ENCODE results near the gene NPTXR. TPM values are rescaled to one million over a fixed set of nuclear protein-coding genes. Genes with fewer than 3 reads are reported as not detected.

NPTXR gene
- total and polyA plus RNA-seq, 4 donors: 0.05 to 0.45 (median 0.16) TPM

GRCh38 chr22:38788846-38789245 is 55.0 kb downstream of the NPTXR start (continued):
- TF ChIP-seq REST (IDR thresholded peaks at IDR 0.05) (no peak), NR2F2 (IDR thresholded peaks at IDR 0.05) (no peak), HNF4A (conservative IDR thresholded peaks at IDR 0.05) (no peak), YY1 (IDR thresholded peaks at IDR 0.05) (no peak), FOXA2 (IDR thresholded peaks at IDR 0.05) (no peak), EGR1 (IDR thresholded peaks at IDR 0.05; ENCODE audit: low read depth in 2 of 2) (no peak), MAX (IDR thresholded peaks at IDR 0.05) (no peak), GABPA (IDR thresholded peaks at IDR 0.05 in 1 of 2, conservative IDR thresholded peaks at IDR 0.05 in 1 of 2) (no peak)

GRCh38 chr22:38788021-38788816 is 55.6 kb downstream of the NPTXR start:
- WGBS: 75% methylated on average over 16 of the region's 16 CpGs
- peak; percentile 35 for TF ChIP-seq YY1 (IDR thresholded peaks at IDR 0.05)
- TF ChIP-seq EGR1 (IDR thresholded peaks at IDR 0.05; ENCODE audit: low read depth in 2 of 2): no peak
- Histone ChIP-seq H3K4me1 (ENCODE audit: control insufficient read depth in 4 of 4, insufficient read depth in 4 of 4, low read length in 3 of 4) (peaks cover 0 to 3% (median 2%) of the 10 kb centered on the region in 4 donors), H3K27ac (ENCODE audit: low read depth in 1 of 2, low read length in 2 of 2) (peak overlapping the region; percentile 26 to 31), H3K9ac (ENCODE audit: low read depth in 1 of 2, low read length in 2 of 2) (no peak overlapping the region), H3K27me3 (ENCODE audit: control insufficient read depth in 4 of 4, insufficient read depth in 4 of 4, low read length in 3 of 4) (no peaks in the 10 kb centered on the region), H3K9me3 (ENCODE audit: control insufficient read depth in 4 of 4, low read length in 3 of 4) (no peaks in the 10 kb centered on the region), H3K36me3 (ENCODE audit: control insufficient read depth in 4 of 4, insufficient read depth in 3 of 4, low read depth in 1 of 4, low read length in 3 of 4) (peaks cover 0 to 8% (median 3%) of the 10 kb centered on the region in 4 donors), H3K4me3 (ENCODE audit: low read depth in 1 of 3, low read length in 3 of 3) (no peak overlapping the region)
- no peak for DNase-seq (ENCODE audit: low spot score)

GRCh38 chr22:38786631-38787030 is 57.2 kb downstream of the NPTXR start:
- Histone ChIP-seq H3K27ac (ENCODE audit: low read depth in 1 of 2, low read length in 2 of 2) (no peak overlapping the region), H3K4me3 (ENCODE audit: low read depth in 1 of 3, low read length in 3 of 3) (no peak overlapping the region), H3K36me3 (ENCODE audit: control insufficient read depth in 4 of 4, insufficient read depth in 3 of 4, low read depth in 1 of 4, low read length in 3 of 4) (peaks cover 0 to 8% (median 4%) of the 10 kb centered on the region in 4 donors), H3K4me1 (ENCODE audit: control insufficient read depth in 4 of 4, insufficient read depth in 4 of 4, low read length in 3 of 4) (no peaks in the 10 kb centered on the region), H3K9me3 (ENCODE audit: control insufficient read depth in 4 of 4, low read length in 3 of 4) (no peaks in the 10 kb centered on the region), H3K9ac (ENCODE audit: low read depth in 1 of 2, low read length in 2 of 2) (no peak overlapping the region), H3K27me3 (ENCODE audit: control insufficient read depth in 4 of 4, insufficient read depth in 4 of 4, low read length in 3 of 4) (no peaks in the 10 kb centered on the region)
- no peak for TF ChIP-seq TAF1 (conservative IDR thresholded peaks at IDR 0.05)
- no peak for TF ChIP-seq HNF4G (IDR thresholded peaks at IDR 0.05)
- TF ChIP-seq GABPA (IDR thresholded peaks at IDR 0.05 in 1 of 2, conservative IDR thresholded peaks at IDR 0.05 in 1 of 2): no peak
- TF ChIP-seq HNF4A (conservative IDR thresholded peaks at IDR 0.05): no peak
- 94% methylated on average over 3 of the region's 3 CpGs for WGBS
- DNase-seq (ENCODE audit: low spot score): no peak

- 97% methylated on average over 5 of the region's 5 CpGs for WGBS
- no peak for TF ChIP-seq ZBTB33 (IDR thresholded peaks at IDR 0.05)
- Histone ChIP-seq H3K9ac (ENCODE audit: low read depth in 1 of 2, low read length in 2 of 2) (no peak overlapping the region), H3K36me3 (ENCODE audit: control insufficient read depth in 4 of 4, insufficient read depth in 3 of 4, low read depth in 1 of 4, low read length in 3 of 4) (peaks cover 1 to 7% (median 6%) of the 10 kb centered on the region in 4 donors), H3K4me3 (ENCODE audit: low read depth in 1 of 3, low read length in 3 of 3) (no peak overlapping the region), H3K27me3 (ENCODE audit: control insufficient read depth in 4 of 4, insufficient read depth in 4 of 4, low read length in 3 of 4) (no peaks in the 10 kb centered on the region), H3K9me3 (ENCODE audit: control insufficient read depth in 4 of 4, low read length in 3 of 4) (no peaks in the 10 kb centered on the region), H3K4me1 (ENCODE audit: control insufficient read depth in 4 of 4, insufficient read depth in 4 of 4, low read length in 3 of 4) (no peaks in the 10 kb centered on the region), H3K27ac (ENCODE audit: low read depth in 1 of 2, low read length in 2 of 2) (no peak overlapping the region)
- DNase-seq (ENCODE audit: low spot score): no peak
Observed at GRCh38 chr22:38784856-38785255, 59.0 kb downstream of the NPTXR start.

Measured in liver (tissue), 9 donors.